GM12891 (cell line): ENCODE results near the gene ESRRG.

Experiments used
- POLR2AphosphoS5 ChIP-seq: IDR thresholded peaks from 2 replicates; pipeline ENCODE4 v1.6.1; 2011; ENCODE audit warnings: low read depth, low read length, control low read depth
- SPI1 ChIP-seq: IDR thresholded peaks from 2 replicates; pipeline ENCODE4 v1.6.1; 2011; ENCODE audit warnings: low read depth, low read length, control low read depth

DNA sequence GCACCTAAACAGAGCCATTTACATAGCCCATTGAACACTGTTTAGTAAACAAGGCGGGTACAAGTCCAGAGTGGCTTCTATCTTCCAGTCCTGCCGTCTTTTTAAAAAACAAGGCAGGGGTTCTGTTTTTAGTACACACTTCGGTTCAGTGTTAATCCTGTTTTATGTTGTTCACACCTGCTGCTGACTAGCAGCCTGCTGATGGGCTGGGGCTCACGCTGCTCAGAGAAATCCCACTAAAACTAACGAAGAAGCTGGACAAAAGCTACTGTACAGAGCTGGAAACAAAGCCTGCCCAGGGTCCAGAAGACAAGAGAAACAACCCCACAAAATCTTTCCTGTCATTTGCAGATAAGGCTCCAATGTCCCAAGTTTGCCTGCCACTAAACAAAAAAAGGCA is 13.2 kb downstream of the ESRRG start:
- TF ChIP-seq POLR2AphosphoS5 (no peak), SPI1 (no peak)
